ENCODE measurements around the gene PREPL.

GRCh38 chr2:44397447-44398175 lies 36.3 kb upstream of the PREPL start:
- TF ChIP-seq, protein P1, sequence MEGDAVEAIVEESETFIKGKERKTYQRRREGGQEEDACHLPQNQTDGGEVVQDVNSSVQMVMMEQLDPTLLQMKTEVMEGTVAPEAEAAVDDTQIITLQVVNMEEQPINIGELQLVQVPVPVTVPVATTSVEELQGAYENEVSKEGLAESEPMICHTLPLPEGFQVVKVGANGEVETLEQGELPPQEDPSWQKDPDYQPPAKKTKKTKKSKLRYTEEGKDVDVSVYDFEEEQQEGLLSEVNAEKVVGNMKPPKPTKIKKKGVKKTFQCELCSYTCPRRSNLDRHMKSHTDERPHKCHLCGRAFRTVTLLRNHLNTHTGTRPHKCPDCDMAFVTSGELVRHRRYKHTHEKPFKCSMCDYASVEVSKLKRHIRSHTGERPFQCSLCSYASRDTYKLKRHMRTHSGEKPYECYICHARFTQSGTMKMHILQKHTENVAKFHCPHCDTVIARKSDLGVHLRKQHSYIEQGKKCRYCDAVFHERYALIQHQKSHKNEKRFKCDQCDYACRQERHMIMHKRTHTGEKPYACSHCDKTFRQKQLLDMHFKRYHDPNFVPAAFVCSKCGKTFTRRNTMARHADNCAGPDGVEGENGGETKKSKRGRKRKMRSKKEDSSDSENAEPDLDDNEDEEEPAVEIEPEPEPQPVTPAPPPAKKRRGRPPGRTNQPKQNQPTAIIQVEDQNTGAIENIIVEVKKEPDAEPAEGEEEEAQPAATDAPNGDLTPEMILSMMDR (IDR thresholded peaks at IDR 0.05) = no peak
- no peak for TF ChIP-seq POLR2A (IDR thresholded peaks at IDR 0.05)

All from Peyer's patch (tissue), 4 donors.